ENCODE data around the gene PMIS2. TPM values are rescaled to one million over a fixed set of nuclear protein-coding genes. Genes with fewer than 3 reads are reported as not detected.

Gene PMIS2
- not detected for total RNA-seq
- long read RNA-seq: 0 reads

DNA sequence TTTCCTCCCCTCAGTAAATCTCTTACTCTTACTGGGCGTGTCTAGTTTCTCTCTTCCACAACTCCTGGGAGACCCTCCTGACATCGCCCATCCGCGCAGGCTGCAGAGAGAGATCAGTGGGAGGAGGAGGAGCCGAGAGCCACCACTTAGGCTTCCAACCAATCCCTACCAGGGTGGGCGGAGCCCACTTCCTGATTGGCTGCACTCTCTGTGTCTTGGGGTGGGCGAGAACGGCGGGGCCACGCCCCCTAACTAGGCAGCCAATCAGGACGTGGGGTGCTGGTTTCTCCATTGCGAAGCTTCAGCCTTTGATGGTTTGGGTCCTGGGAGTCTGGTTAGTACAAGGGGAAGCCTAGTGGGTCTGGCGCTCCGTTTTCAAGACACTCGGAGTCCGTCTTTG lies at the start of gene PMIS2:
PMIS2 (plus strand) TSS at position 326 of the 400 bp plus-strand sequence. CDS start 87 bp downstream, outside the sequence.
- no peak for DNase-seq (ENCODE audit: low spot score)

- no peak for DNase-seq (ENCODE audit: low spot score)
Observed at GRCh38 chr19:35539314-35539713, 46.7 kb upstream of the PMIS2 start.

DNA sequence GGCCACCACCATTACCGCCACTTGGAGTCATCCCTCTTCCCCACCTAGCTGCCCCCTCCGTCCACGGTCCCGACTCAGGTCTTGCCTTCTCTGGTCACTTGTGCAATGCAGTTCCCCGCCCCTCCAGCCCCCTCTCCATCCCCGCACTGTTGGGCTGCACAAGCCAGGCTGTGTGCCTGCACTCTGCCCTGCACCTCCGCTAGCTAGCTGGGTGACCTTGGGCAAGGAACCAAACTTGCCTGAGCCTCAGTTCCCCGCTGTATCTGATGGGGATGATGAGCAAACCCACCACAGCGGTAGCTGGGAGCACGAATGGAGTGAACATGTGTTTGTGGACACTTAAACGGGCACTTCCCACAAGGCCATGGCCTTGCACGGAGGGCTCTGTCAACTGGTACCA lies 46.1 kb upstream of the PMIS2 start:
- no peak for DNase-seq (ENCODE audit: low spot score)

DNA sequence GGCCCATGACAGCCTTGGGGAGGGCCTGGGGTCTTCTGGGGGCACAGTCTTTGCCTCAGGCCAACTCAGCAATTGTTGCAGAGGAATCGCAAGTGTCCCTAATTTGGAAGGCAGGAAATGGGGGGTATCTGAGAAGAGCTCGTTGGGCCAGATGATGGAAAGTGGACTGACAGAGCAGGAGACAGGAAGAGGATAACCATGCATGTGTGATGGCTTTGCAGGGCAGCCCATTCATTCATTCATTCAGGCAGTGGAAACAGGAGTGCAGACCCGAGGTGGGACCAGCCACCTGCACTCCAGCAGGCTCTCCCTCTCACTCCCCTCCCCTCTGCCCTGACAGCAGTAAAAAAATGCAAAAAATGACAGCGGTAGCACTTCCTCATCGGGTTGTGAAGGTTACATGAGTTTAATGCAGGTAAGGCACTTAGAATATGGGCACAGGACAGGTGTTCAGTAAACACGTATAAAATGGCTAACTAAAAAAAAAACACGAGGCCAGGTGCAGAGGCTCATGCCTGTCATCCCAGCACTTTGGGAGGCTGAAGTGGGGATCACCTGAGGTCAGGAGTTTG lies 45.5 kb upstream of the PMIS2 start:
- DNase-seq (ENCODE audit: low spot score): no peak

DNA sequence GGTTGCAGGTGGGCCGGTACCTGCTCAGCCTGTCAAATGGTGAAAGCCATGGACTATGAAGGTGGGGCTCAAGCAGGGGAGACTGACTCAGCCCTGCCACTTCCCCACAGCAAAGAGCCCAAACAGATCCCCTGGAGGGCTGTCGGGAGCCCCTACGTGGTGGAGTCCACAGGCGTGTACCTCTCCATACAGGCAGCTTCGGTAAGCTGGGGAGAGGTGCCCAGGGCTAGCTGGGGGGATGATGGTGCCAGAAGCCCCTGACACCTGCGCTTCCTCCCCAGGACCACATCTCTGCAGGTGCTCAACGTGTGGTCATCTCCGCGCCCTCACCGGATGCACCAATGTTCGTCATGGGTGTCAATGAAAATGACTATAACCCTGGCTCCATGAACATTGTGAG lies 43.8 kb upstream of the PMIS2 start:
- no peak for DNase-seq (ENCODE audit: low spot score)

- no peak for DNase-seq (ENCODE audit: low spot score)
Observed at GRCh38 chr19:35543280-35544109, 42.5 kb upstream of the PMIS2 start.

GRCh38 chr19:35544110-35544802 lies 41.7 kb upstream of the PMIS2 start:
- no peak for DNase-seq (ENCODE audit: low spot score)

GRCh38 chr19:35545001-35545854 lies 40.7 kb upstream of the PMIS2 start, which contains the start of gene TMEM147:
TMEM147 (plus strand) TSS chr19:35545626; CDS start chr19:35545740, 114 bp downstream.
- peak; percentile 97 for DNase-seq (ENCODE audit: low spot score)

- DNase-seq (ENCODE audit: low spot score): no peak
Observed at GRCh38 chr19:35545855-35546381, 40.1 kb upstream of the PMIS2 start.

DNA sequence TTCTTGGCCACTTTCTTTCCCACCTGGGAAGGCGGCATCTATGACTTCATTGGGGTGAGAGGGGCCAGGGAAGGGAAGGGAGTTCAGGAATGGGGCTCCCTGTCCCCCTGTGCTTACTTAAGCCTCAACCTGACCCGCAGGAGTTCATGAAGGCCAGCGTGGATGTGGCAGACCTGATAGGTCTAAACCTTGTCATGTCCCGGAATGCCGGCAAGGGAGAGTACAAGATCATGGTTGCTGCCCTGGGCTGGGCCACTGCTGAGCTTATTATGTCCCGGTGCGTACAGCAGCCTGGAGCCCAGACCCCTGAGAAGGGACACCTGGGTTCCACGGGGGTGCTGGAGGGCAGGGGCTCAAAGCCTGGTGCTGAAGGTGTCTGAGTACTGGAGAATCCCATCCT lies 39.4 kb upstream of the PMIS2 start:
- no peak for DNase-seq (ENCODE audit: low spot score)

DNA sequence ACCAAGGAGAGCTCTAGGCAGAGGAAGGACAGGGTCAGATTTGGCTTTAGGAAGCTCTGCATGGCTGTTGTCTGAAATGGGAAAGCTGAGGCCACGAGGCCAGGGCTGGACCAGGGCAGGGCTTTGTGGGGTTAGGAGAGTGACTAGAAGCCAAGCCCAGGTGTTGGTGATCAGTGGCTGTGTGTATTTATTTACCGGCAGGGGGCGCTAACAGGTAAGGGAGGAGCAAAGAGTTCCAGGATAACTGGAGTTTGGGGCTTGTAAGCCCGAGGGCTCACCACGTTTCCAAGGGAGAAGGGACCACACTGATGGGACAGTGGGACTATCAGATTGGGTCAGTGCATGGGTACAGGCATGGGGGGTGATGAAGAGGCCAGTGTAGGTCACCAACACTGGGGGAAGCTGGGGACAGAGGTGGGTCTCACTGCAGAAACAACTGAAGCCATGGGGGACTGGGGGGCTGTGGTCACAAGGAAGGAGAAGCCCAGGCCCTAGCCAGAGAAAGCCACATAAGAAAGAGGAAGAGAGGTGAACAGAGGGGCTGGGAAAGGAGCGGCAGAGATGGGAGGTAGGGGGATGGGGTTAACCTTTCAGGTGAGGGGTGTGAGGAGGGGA lies 36.7 kb upstream of the PMIS2 start:
- no peak for DNase-seq (ENCODE audit: low spot score)

- DNase-seq (ENCODE audit: low spot score): no peak
Observed at GRCh38 chr19:35549879-35550523, 36.0 kb upstream of the PMIS2 start.

DNA sequence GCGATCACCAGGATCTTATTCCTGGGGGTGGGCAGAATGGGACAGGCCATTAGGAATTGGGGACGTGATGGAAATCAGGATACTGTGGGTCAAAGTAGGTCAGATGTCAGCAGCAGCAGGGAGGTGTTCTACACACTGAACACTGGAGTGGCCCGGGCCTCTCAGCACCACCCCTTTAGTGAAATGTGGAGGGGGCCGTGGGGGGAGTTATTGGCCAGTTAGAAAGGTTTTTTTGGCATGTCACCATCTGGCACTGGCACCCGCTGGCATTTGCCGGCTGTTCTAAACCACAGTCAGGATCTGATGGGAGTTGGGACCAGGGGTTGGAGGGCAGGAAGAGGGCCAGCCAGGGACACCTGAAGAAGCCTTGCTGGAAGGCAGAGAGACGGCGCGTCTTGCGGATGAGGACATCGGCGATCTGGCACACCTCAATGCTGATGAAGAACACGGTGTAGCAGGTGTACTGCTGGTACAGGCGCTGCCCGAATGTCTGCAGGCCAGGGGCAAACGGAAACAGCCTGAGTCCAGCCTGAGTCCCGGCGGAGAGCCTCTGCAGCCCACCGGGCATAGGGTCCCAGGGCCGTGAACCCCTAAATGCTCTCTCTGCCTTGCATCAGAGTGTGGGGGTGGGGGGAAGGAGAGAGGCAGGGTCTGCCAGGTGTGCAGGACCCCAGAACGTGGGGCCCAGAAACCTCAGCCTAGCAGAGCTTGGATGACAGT lies 34.7 kb upstream of the PMIS2 start:
- DNase-seq (ENCODE audit: low spot score): no peak

DNA sequence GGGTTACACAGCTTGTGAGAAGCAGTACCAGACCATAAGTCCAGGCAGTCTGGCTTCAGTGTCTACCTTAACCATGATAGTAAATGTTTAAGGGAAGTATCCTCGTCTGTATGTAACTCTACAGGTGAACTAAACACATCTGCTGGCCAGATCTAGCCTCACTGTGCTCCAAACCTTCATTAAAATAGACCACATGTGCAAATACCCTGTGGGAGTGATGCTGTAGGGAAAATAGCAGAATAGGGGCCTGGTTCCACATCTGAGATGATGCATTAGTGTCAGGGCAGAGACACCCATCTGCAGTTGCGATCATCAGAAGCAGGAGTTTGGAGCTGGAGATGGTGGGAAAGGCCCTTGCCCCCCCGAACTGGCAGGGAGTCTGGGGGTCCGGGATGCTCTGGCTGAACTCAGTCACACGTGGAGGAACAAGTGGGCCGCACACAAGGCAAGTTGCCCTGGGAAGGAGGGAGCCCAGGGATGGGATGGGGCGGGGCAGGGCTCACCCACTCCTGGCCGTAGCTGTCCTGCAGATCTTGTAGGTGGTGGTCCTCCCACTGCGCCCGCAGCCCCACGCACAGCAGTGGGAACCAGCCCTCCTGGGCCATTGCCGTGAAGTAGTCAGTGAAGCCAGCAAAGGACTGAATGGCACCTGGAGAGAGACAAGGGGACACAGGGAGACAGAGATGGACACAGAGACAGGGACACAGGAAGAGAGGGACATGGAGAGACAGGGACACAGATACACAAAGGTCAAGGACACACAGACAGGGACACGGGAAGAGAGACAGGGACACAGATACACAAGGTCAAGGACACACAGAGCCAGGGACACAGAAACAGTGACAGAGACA lies 33.2 kb upstream of the PMIS2 start:
- no peak for DNase-seq (ENCODE audit: low spot score)

GRCh38 chr19:35553385-35554000 lies 32.5 kb upstream of the PMIS2 start:
- no peak for DNase-seq (ENCODE audit: low spot score)

- no peak for DNase-seq (ENCODE audit: low spot score)
Observed at GRCh38 chr19:35554076-35554475, 31.9 kb upstream of the PMIS2 start.

GRCh38 chr19:35555301-35556005 lies 30.5 kb upstream of the PMIS2 start:
- no peak for DNase-seq (ENCODE audit: low spot score)
